Endothelial cell of umbilical vein (primary cell): Measurements from ENCODE around the gene ATG7. TPM values are rescaled to one million over a fixed set of nuclear protein-coding genes. Genes with fewer than 3 reads are reported as not detected.

Experiments used
- BruUV-seq: library from RNA; stranded (reverse); fragments of 400-500 nt; replicated peaks from 2 replicates; lab custom pipeline; 2021; lab: Mats Ljungman, UMichigan
- CTCF ChIA-PET: fragments of 300-600, 350-600 bp; sonication (Branson Sonifier 250); formaldehyde crosslinking; loops from one replicate; lab custom pipeline; 2021; ENCODE audit warnings: antibody characterized with exemption, inconsistent platforms; lab: Charles Lee
- POLR2A ChIA-PET: fragments of 300-600, 350-600 bp; sonication (Branson Sonifier 250); formaldehyde crosslinking; loops from one replicate; lab custom pipeline; 2021; ENCODE audit warnings: antibody characterized with exemption, inconsistent platforms; lab: Charles Lee
- DNase-seq: peaks from one replicate; pipeline ENCODE4 v3.0.0-alpha.2; 2011; ENCODE audit warnings: low read depth, low spot score
- FAIRE-seq: peaks from 2 replicates; lab custom pipeline; 2011; peaks lifted over from hg19 to GRCh38; lab: Jason Lieb, UNC
- H2AFZ ChIP-seq: 2 replicates; pipeline ENCODE4 v1.6.0; 2012; ENCODE audit warnings: low read depth, low read length, control low read depth, inconsistent platforms
- H3K27ac ChIP-seq: 2 replicates; pipeline ENCODE4 v1.5.1; 2011; ENCODE audit warnings: low read depth, mild to moderate bottlenecking, control low read depth, low read length, moderate library complexity; ENCODE audit not compliant: insufficient read depth
- H3K27me3 ChIP-seq, 2 experiments: 2 replicates each; pipeline versions ENCODE4 v1.6.0 to v1.6.1; 2011; ENCODE audit warnings: low read length in 2 of 2, mixed read lengths in 1 of 2; ENCODE audit not compliant: control insufficient read depth in 2 of 2, insufficient read depth in 2 of 2
- H3K36me3 ChIP-seq, 2 experiments: 2 replicates in 1 of 2; 3 replicates in 1 of 2; pipeline ENCODE4 v1.5.1; 2011; ENCODE audit warnings: low read length in 2 of 2, mild to moderate bottlenecking in 1 of 2, moderate library complexity in 1 of 2; ENCODE audit not compliant: control insufficient read depth in 2 of 2, insufficient read depth in 2 of 2; ENCODE audit errors: extremely low read depth in 1 of 2
- H3K4me1 ChIP-seq: 3 replicates; pipeline ENCODE4 v1.5.1; 2011; ENCODE audit warnings: mild to moderate bottlenecking, low read length; ENCODE audit not compliant: control insufficient read depth, insufficient read depth; ENCODE audit errors: extremely low read depth
- H3K4me2 ChIP-seq: 2 replicates; pipeline ENCODE4 v1.6.1; 2011; ENCODE audit warnings: low read length, control low read depth, mixed read lengths; ENCODE audit not compliant: insufficient read depth
- H3K4me3 ChIP-seq, 3 experiments: fragments of 200-600 bp in 1 of 3; sonication (generic), shearing (Covaris generic) in 1 of 3; replicated peaks in 1 of 3; 2 replicates each; pipeline ENCODE4 v1.5.1; 2011 to 2016; ENCODE audit warnings: control low read depth in 3 of 3, low read length in 3 of 3, mild to moderate bottlenecking in 2 of 3, inconsistent platforms in 1 of 3, low read depth in 1 of 3, moderate library complexity in 1 of 3; ENCODE audit not compliant: insufficient read depth in 1 of 3
- H3K79me2 ChIP-seq: 2 replicates; pipeline ENCODE4 v1.6.0; 2012; ENCODE audit warnings: low read length, inconsistent platforms; ENCODE audit not compliant: control insufficient read depth, insufficient read depth
- H3K9ac ChIP-seq: replicated peaks from 2 replicates; pipeline ENCODE3; 2011; ENCODE audit warnings: low read length, control low read depth; ENCODE audit not compliant: insufficient read depth; ENCODE audit errors: extremely low read depth
- H3K9me1 ChIP-seq: replicated peaks from 3 replicates; pipeline ENCODE4 v1.6.0; 2011; ENCODE audit warnings: mild to moderate bottlenecking, low read length; ENCODE audit not compliant: control insufficient read depth, insufficient read depth; ENCODE audit errors: extremely low read depth
- H3K9me3 ChIP-seq: replicated peaks from 2 replicates; pipeline ENCODE4 v1.5.1; 2012; ENCODE audit warnings: low read length, inconsistent platforms; ENCODE audit not compliant: control insufficient read depth, insufficient read depth
- H4K20me1 ChIP-seq: replicated peaks from 2 replicates; pipeline ENCODE3; 2011; ENCODE audit warnings: mild to moderate bottlenecking, low read length; ENCODE audit not compliant: control insufficient read depth, insufficient read depth; ENCODE audit errors: extremely low read depth
- CTCF ChIP-seq, 2 donors: IDR thresholded peaks; 1 replicate in 1 of 2; 2 replicates in 1 of 2; pipeline ENCODE4 v1.5.1; 2011; ENCODE audit warnings: low read length in 2 of 2, mild to moderate bottlenecking in 2 of 2, moderate library complexity in 2 of 2, control low read depth in 1 of 2, inconsistent platforms in 1 of 2, low read depth in 1 of 2; ENCODE audit not compliant: insufficient read depth in 1 of 2; ENCODE audit errors: extremely low read depth in 1 of 2
- EZH2 ChIP-seq: IDR thresholded peaks from 2 replicates; pipeline ENCODE4 v1.6.1; 2012; ENCODE audit warnings: borderline replicate concordance, low read depth, mild to moderate bottlenecking, moderate library complexity, low read length, inconsistent platforms; ENCODE audit not compliant: severe bottlenecking
- FOS ChIP-seq: IDR thresholded peaks from 2 replicates; pipeline ENCODE4 v1.6.1; 2011; ENCODE audit warnings: mild to moderate bottlenecking, low read length, moderate library complexity, borderline replicate concordance; ENCODE audit not compliant: insufficient read depth
- GATA2 ChIP-seq: IDR thresholded peaks from 2 replicates; pipeline ENCODE4 v1.7.0; 2011; ENCODE audit warnings: low read depth, mild to moderate bottlenecking, moderate library complexity, mixed read lengths, low read length; ENCODE audit not compliant: insufficient read length, insufficient read depth
- JUN ChIP-seq: IDR thresholded peaks from 2 replicates; pipeline ENCODE4 v1.6.1; 2011; ENCODE audit warnings: borderline replicate concordance, low read depth; ENCODE audit not compliant: insufficient read length, insufficient read depth
- MAX ChIP-seq: IDR thresholded peaks from 2 replicates; pipeline ENCODE4 v1.6.1; 2011; ENCODE audit not compliant: insufficient read depth, insufficient read length
- MYC ChIP-seq: IDR thresholded peaks from one replicate; pipeline ENCODE4 v1.6.1; 2011; ENCODE audit warnings: mild to moderate bottlenecking, low read depth, low read length
- POLR2A ChIP-seq: IDR thresholded peaks from 2 replicates; pipeline ENCODE4 v1.6.1; 2012; ENCODE audit warnings: low read depth, mild to moderate bottlenecking, control low read depth, low read length
- POLR2AphosphoS5 ChIP-seq: IDR thresholded peaks from 2 replicates; pipeline ENCODE4 v1.6.1; 2012; ENCODE audit warnings: low read depth, mild to moderate bottlenecking, control low read depth, low read length, moderate library complexity; ENCODE audit not compliant: insufficient read depth
- dilution Hi-C: fragments of 300-500 bp; cut with MboI; formaldehyde crosslinking; loops from one replicate; pipeline ENCODE4 v1.15.0; 2019; ENCODE audit warnings: low sequenced_read_pairs; ENCODE audit not compliant: extremely low pct_ligation_motif_present
- intact Hi-C: fragments of 100-400 bp; cut with micrococcal nuclease; formaldehyde crosslinking; loops from one replicate; pipeline ENCODE4 v1.10.0; 2022
- polyA plus RNA-seq, 4 experiments: library from polyadenylated mRNA; depleted of rRNA in 3 of 4; stranded (reverse) in 3 of 4; unstranded in 1 of 4; fragments of >200 nt; gene quantifications; 2 replicates each; pipeline versions ENCODE4 v1.2.1 to v1.2.3, GENCODE V29; 2011 to 2012; ENCODE audit warnings: missing spikeins in 1 of 4
- total RNA-seq: library from RNA; stranded (reverse); gene quantifications from 2 replicates; pipeline ENCODE4 v1.2.3, GENCODE V29; 2021

ATG7 gene
- total and polyA plus RNA-seq, 2 donors (not counting 3 experiments of a cell fraction or from before 2014, with no cell fraction given) = 30.8 to 48.3 TPM

- ChIA-PET POLR2A (no interaction called here), CTCF (no interaction called here)
- no peak overlapping the region for H3K4me3 ChIP-seq
- FAIRE-seq (no peak), DNase-seq (no peak)
- no peaks in the 10 kb centered on the region for H3K9me3 ChIP-seq
- H3K27ac ChIP-seq = no peak overlapping the region
- no peaks in the 10 kb centered on the region for H4K20me1 ChIP-seq
- peaks cover 8 to 11% of the 10 kb centered on the region in 2 experiments for H3K36me3 ChIP-seq
- no peaks in the 10 kb centered on the region for H3K27me3 ChIP-seq
- H3K9ac ChIP-seq = no peak overlapping the region
- no peaks in the 10 kb centered on the region for H3K79me2 ChIP-seq
- BruUV-seq = no TSS peak
- no peak overlapping the region for H3K4me2 ChIP-seq
- TF ChIP-seq FOS = no peak
- no peak for TF ChIP-seq POLR2A
- no peak for TF ChIP-seq POLR2AphosphoS5
- TF ChIP-seq JUN = no peak
- no peak for TF ChIP-seq GATA2
- TF ChIP-seq CTCF (IDR thresholded peaks at IDR 0.05; ENCODE audit: extremely low read depth in 1 of 2, insufficient read depth in 1 of 2, low read depth in 1 of 2, low read length in 2 of 2) = no peak
- TF ChIP-seq EZH2 = no peak
- TF ChIP-seq MAX = no peak
- TF ChIP-seq MYC = no peak
- dilution Hi-C loops = no loop called here
- no peak overlapping the region for H2AFZ ChIP-seq
- intact Hi-C loops = no loop called here
- no peaks in the 10 kb centered on the region for H3K9me1 ChIP-seq
- H3K4me1 ChIP-seq = no peaks in the 10 kb centered on the region
Measured at GRCh38 chr3:11317300-11317699, 45.1 kb downstream of the ATG7 start.
